ENCODE results near the gene C16orf74.

C16orf74 gene

GRCh38 chr16:85751698-85752501 is 1.0 kb upstream of the C16orf74 start:
- FAIRE-seq (no peak), DNase-seq (ENCODE audit: insufficient read length, low spot score) (no peak)
- TF ChIP-seq CTCF (IDR thresholded peaks at IDR 0.05; ENCODE audit: insufficient read depth, missing control alignments), result no peak

DNA sequence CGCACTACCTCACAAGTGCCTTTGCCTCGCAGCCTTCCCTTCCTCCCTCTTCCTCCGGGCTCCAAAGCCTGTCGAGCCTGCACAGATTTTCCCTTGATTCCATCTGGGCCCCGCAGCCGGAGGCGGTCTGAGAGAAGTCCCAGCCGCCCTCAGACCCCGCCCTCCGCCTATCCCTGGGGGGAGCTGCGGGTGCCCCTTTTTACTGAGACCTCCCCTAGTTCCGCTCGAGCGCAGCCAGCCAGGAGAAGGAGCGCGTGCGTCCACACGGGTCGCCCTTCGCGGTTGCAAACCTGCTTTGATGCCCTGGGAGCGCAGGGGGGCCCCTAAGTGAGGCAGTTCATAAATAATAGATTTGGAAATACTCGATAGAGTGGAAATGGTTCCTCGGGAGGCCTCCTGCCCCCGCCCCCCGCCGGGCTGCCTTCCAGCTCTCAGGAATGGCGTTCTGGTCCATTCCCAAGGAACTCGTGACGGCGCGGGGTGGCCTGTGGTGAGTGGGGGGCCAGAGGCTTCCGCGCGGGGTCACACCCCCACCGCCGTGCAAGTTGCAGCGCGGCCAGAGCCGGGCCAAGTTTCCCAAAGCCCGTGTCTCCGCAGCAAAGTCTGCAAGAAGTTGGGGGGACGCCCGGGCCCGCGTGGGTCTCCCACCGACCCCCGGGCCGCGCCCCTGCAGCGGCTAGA is 610 bp downstream of the C16orf74 start:
- TF ChIP-seq CTCF (IDR thresholded peaks at IDR 0.05; ENCODE audit: insufficient read depth, missing control alignments), result no peak
- DNase-seq (ENCODE audit: insufficient read length, low spot score), result no peak
- FAIRE-seq, result no peak

DNA sequence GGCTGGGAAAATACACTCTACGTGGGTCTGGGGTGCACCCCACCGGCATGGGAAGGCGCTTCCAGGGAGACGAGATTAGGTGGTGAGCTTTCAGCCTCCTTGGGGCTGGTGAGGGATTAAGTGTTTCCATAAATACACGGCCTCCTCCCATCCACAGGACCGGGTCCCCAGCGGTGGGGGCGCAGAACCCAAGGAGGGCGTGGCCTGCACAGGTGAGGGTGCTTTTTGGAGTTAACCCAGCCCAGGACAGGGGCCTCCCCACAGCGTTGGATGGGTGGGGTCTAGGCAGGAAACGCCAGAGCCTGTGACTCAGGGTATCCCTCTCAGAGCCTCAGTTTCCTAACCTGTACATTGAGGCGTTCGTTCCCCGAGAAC is 1.1 kb downstream of the C16orf74 start:
- no peak for TF ChIP-seq CTCF (IDR thresholded peaks at IDR 0.05; ENCODE audit: insufficient read depth, missing control alignments)
- DNase-seq (ENCODE audit: insufficient read length, low spot score) (no peak), FAIRE-seq (no peak)

DNA sequence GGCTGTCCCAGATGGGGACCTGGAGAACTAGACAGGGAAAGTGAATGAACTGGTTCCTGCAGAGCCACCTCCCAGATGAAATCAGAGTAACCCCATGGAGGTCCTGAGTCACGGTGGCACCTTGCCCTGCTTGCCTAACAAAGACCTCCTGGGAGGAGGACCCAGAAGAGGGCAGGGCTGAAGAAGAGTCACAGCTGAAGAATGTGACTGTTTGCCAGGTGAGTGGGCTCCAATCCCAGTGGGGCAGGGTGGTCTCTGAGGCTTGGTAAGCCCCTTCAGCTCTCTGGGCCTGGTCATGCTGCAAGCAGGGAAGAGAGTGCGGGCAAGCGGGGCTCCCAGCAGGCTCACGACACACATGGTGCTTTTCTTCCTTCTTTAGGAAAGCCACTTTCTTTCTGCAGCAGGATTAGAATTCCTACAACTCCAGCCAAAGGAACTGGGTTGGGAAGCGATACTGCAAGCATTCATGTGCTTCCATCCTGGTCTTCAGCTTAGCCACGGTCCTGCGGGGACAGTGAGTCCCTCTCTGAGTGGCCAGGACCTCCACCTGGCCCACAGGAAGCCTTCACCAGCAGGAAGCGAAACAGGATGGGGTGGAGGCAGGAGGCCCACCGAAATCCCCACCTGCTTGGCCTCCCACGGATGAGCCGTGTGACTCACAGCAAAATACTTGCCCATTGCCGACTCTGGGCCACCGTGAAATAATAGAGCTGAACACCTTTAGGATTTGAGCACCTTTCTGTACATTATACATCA is 4.3 kb downstream of the C16orf74 start:
- FAIRE-seq, result no peak
- no peak for DNase-seq (ENCODE audit: insufficient read length, low spot score)
- TF ChIP-seq CTCF (IDR thresholded peaks at IDR 0.05; ENCODE audit: insufficient read depth, missing control alignments), result no peak

- DNase-seq (ENCODE audit: insufficient read length, low spot score) (no peak), FAIRE-seq (no peak)
- no peak for TF ChIP-seq CTCF (IDR thresholded peaks at IDR 0.05; ENCODE audit: insufficient read depth, missing control alignments)
Observed at GRCh38 chr16:85738923-85739715, 11.8 kb downstream of the C16orf74 start.

DNA sequence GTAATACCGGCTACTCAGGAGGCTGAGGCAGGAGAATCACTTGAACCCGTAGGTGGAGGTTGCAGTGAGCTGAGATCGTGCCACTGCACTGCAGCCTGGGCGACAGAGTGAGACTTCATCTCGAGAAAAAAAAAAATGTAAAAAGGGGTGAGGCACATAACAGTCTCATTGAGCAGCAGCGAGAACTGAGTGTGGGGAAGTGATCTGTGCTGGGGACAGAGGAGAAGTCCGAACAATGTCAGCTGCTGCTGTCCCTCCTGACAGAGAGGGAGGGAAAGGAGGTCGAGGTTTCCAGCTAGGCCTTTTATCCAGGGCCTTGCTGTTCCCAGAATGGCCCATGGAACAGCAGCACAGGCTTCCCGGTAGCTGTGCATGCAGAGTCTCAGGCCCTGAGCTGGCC is 14.0 kb downstream of the C16orf74 start:
- FAIRE-seq (no peak), DNase-seq (ENCODE audit: insufficient read length, low spot score) (no peak)
- TF ChIP-seq CTCF (IDR thresholded peaks at IDR 0.05; ENCODE audit: insufficient read depth, missing control alignments), result no peak

Data from D721Med (cell line).